ENCODE measurements around the gene AEBP2.

AEBP2 gene

GRCh38 chr12:19398376-19399363, 40.6 kb upstream of the AEBP2 start:
- TF ChIP-seq SIN3A (IDR thresholded peaks at IDR 0.05; ENCODE audit: borderline replicate concordance, insufficient read depth, low read length) = no peak
- TF ChIP-seq, protein P1, sequence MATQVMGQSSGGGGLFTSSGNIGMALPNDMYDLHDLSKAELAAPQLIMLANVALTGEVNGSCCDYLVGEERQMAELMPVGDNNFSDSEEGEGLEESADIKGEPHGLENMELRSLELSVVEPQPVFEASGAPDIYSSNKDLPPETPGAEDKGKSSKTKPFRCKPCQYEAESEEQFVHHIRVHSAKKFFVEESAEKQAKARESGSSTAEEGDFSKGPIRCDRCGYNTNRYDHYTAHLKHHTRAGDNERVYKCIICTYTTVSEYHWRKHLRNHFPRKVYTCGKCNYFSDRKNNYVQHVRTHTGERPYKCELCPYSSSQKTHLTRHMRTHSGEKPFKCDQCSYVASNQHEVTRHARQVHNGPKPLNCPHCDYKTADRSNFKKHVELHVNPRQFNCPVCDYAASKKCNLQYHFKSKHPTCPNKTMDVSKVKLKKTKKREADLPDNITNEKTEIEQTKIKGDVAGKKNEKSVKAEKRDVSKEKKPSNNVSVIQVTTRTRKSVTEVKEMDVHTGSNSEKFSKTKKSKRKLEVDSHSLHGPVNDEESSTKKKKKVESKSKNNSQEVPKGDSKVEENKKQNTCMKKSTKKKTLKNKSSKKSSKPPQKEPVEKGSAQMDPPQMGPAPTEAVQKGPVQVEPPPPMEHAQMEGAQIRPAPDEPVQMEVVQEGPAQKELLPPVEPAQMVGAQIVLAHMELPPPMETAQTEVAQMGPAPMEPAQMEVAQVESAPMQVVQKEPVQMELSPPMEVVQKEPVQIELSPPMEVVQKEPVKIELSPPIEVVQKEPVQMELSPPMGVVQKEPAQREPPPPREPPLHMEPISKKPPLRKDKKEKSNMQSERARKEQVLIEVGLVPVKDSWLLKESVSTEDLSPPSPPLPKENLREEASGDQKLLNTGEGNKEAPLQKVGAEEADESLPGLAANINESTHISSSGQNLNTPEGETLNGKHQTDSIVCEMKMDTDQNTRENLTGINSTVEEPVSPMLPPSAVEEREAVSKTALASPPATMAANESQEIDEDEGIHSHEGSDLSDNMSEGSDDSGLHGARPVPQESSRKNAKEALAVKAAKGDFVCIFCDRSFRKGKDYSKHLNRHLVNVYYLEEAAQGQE (IDR thresholded peaks at IDR 0.05; ENCODE audit: insufficient read depth in 1 of 2, low read depth in 2 of 2, low read length in 2 of 2) = no peak
- TF ChIP-seq TAF1 (IDR thresholded peaks at IDR 0.05; ENCODE audit: borderline replicate concordance, insufficient read depth, low read length) = no peak
- TF ChIP-seq POLR2AphosphoS5 (IDR thresholded peaks at IDR 0.05; ENCODE audit: low read depth, low read length) = no peak
- TF ChIP-seq FOXP2 (optimal IDR thresholded peaks at IDR 0.05; ENCODE audit: borderline replicate concordance, extremely low read depth, extremely low read length, insufficient read depth) = no peak

DNA sequence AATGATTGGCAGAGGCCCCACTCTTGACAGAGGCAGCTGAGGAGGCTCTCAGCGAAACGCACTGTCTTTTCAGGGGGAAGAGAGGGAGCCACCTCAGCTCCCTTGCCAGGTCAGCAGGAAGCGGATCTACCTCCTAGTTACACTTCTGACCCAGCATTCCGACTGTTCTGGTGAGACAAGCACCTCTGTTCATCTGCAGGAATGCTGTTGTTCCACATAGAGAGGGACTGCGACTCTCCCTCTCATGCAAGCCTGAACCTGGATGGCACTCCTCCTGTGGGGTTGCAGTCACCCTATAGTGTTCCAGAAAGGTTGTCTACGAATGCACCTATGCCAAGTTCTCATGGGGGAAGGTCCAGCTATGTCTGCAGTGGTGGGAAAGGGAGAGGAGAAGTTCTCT, 37.1 kb upstream of the AEBP2 start:
- TF ChIP-seq TAF1 (IDR thresholded peaks at IDR 0.05; ENCODE audit: borderline replicate concordance, insufficient read depth, low read length) (no peak), SIN3A (IDR thresholded peaks at IDR 0.05; ENCODE audit: borderline replicate concordance, insufficient read depth, low read length) (no peak), FOXP2 (optimal IDR thresholded peaks at IDR 0.05; ENCODE audit: borderline replicate concordance, extremely low read depth, extremely low read length, insufficient read depth) (no peak), POLR2AphosphoS5 (IDR thresholded peaks at IDR 0.05; ENCODE audit: low read depth, low read length) (no peak)
- TF ChIP-seq, protein P1 (IDR thresholded peaks at IDR 0.05; ENCODE audit: insufficient read depth in 1 of 2, low read depth in 2 of 2, low read length in 2 of 2) = no peak

DNA sequence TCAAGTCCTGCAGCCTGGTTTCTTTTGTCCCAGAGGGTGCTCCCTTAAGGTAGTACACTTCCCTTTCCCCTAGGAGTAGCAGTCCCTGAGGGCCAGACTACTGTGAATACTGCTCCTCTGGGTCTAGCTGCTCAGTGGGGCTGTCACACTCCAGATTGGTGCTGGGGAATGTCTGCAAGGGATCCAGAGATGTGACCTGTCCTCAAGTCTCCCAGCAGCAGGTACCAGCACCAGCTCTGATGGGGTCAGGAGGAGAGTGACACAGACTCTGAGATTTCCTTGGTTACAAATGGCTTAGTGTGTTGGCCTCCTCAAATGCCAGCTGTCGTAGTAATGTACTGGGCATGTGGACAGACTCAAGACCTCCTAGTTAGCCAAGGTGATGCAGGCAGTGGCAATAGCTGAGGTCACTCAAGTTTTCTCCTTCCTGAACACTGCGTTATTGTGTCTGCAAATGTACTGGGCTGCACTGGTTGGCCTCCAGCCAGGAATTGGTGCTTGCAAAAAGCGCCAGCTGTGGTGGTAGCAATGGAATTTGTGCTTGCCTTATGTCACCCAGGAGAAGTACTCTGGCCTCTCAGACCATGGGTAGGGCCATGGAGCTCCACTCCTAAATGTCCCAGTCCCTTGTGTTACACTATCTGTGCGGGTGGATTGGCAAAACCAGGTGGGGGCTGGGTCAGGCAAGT, 36.4 kb upstream of the AEBP2 start:
- no peak for TF ChIP-seq POLR2AphosphoS5 (IDR thresholded peaks at IDR 0.05; ENCODE audit: low read depth, low read length)
- no peak for TF ChIP-seq TAF1 (IDR thresholded peaks at IDR 0.05; ENCODE audit: borderline replicate concordance, insufficient read depth, low read length)
- no peak for TF ChIP-seq FOXP2 (optimal IDR thresholded peaks at IDR 0.05; ENCODE audit: borderline replicate concordance, extremely low read depth, extremely low read length, insufficient read depth)
- TF ChIP-seq, protein P1 (IDR thresholded peaks at IDR 0.05; ENCODE audit: insufficient read depth in 1 of 2, low read depth in 2 of 2, low read length in 2 of 2) = no peak

GRCh38 chr12:19404242-19404880, 34.9 kb upstream of the AEBP2 start:
- TF ChIP-seq POLR2AphosphoS5 (IDR thresholded peaks at IDR 0.05; ENCODE audit: low read depth, low read length) (no peak), FOXP2 (optimal IDR thresholded peaks at IDR 0.05; ENCODE audit: borderline replicate concordance, extremely low read depth, extremely low read length, insufficient read depth) (no peak), SIN3A (IDR thresholded peaks at IDR 0.05; ENCODE audit: borderline replicate concordance, insufficient read depth, low read length) (no peak), TAF1 (IDR thresholded peaks at IDR 0.05; ENCODE audit: borderline replicate concordance, insufficient read depth, low read length) (no peak)
- TF ChIP-seq, protein P1 (IDR thresholded peaks at IDR 0.05; ENCODE audit: insufficient read depth in 1 of 2, low read depth in 2 of 2, low read length in 2 of 2) = no peak
